Activated effector memory CD4-positive, alpha-beta T cell treated with anti-CD3 and anti-CD28 coated beads, Interleukin-2, amount 50 U/mL, for 16 hours (primary cell): Measurements from ENCODE around the gene KRTAP9-1.
"Not testable (repeated sequence)": the region's sequence is repeated elsewhere in the genome, so short reads cannot be mapped to it uniquely, and the experiment has no call there.

Experiments
- DNase-seq: peaks from one replicate; pipeline ENCODE4 v3.0.0-alpha.2; 2020

KRTAP9-1 gene

DNA sequence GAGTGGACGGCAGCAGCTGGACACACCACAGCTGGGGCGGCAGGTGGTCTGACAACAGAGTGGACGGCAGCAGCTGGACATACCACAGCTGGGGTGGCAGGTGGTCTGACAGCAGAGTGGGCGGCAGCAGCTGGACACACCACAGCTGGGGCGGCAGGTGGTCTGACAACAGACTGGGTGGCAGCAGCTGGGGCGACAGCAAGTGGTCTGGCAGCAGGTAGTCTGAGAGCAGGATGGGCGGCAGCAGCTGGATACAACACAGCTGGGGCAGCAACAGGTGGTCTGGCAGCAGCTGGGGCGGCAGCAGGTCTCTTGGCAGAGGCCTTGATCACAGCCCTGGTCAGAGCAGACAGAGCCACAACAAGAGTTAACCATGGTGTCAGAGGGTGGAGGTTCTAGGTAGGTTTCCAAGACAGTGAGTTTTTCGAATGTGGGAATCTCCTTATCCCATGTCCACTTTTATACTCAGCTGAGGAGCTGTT is 5.2 kb upstream of the KRTAP9-1 start, which contains the start of gene KRTAP4-1:
TSS of gene KRTAP4-1 (minus strand) at position 432 of the 482 bp plus-strand sequence. CDS start at position 375, 57 bp downstream.
- DNase-seq: no peak

DNA sequence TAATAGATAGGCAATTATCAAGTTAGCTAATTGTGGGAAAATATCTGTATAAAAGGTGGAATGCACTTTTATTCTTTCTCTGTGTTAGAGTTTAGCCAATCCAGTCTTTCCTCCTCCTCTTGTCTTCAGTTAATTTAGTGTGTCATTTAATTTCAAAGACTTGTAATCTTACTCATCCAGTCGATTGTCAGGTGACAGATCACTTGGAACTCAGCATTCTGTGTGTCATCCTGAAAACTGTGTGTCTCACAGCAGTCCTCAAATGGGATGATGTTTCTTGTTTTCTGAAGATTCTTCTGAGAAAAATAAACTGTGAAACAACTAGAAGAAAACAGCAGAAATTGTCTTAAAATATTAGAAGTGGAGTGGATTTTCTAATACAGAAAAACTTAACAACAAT is 4.7 kb upstream of the KRTAP9-1 start:
- DNase-seq: no peak

DNA sequence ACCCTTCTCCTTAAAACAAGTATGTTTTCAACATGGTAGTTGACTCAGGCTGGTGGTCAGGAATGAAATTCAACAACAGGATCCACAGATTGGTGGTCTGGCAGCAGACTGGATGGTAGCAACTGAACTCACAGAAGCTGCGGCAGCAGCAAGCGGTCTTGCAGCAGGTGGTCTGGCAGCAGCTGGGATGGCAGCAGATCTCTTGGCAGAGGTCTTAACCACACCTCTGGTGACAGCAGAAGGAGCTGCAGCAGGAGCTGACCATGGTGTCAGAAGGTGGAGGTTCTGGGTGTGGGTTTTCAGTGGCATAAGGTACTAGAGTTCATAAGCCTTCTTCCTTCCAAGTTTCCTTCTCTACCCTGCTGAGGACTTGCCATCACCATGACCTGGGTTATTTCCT is 2.8 kb upstream of the KRTAP9-1 start:
- no peak for DNase-seq

DNA sequence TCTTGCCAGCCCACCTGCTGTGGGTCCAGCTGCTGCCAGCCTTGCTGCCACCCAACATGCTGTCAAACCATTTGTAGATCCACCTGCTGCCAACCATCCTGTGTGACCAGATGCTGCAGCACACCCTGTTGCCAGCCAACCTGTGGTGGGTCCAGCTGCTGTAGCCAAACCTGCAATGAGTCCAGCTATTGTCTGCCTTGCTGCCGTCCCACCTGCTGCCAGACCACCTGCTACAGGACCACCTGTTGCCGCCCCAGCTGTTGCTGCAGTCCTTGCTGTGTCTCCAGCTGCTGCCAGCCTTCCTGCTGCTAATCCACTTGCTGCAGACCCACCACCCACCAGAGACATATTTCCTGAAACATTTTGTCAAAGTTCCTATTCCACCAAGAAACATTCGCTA is 641 bp downstream of the KRTAP9-1 start:
- no peak for DNase-seq

DNA sequence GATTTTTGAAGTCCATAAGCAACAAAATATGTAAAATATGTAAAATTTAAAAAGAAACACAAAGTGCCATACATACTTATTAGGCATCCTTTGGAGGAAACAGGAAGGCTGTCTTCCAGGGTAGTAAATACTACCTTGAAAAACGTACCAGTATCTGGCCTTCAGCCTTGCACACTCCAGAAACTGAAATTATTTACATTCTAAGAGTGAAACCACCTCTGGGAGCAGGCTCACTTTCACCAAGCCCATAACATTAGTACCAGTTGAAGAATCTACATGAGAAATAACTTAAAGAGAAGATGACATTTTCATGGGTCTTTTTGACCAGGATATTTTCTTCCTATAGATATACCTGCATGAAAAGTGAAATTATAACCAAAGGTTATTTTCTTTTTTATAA is 6.4 kb downstream of the KRTAP9-1 start:
- no peak for DNase-seq

DNA sequence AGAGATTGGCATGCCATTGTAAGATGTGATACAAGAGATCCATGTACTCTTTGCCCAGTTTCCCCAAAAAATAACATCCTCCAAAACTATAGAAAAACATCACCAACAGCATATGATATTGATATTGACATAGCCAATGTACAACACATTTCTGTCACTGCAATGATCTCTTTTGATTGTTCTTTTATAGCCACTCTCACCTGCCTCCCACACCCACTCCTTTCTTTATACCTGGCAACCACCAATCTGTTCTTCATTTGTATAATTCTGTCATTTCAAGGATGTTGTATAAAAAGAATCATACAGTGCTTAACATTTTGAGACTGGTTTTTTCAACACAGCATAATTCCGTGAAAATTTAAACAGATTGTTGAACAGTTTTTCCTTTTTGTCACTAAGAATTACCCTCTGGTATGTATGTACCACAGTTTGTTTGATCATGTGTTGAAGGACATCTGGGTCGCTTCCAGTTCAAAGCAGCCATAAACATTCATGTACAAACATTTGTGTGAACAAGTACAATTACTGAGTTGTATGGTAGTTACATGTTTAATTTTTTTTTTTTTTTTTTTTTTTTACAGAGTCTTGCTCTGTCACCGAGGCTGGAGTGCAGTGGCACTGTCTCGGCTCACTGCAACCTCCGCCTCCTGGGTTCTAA is 9.9 kb downstream of the KRTAP9-1 start:
- DNase-seq: no peak

DNA sequence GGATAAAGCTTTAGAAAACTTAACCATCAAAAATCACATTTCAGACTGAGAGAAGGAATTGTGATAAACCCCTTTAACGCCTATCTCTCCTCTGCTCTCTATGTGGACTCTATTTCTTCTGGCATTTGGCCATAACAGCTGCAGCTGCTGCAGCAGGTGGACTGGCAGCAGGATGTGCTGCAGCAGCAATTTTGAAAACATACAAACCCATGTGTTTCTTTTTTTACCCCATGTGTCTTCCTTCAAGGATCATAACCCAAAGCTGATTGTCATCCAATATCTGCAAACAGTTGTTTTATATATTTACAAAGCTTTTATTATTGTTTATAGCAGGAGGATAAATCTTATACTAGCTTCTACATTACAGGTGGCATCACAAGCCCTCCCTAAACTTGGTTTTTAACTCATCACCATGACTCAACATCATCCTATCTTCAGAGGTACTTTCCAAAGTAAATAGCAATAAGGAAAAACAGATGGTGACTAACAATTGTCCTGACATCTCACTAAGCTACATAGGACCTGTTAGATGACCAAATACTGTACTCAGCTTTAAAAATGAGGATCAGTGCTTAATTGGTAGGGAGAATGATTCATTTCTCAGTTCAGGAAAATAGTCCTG is 22.3 kb downstream of the KRTAP9-1 start:
- no peak for DNase-seq

DNA sequence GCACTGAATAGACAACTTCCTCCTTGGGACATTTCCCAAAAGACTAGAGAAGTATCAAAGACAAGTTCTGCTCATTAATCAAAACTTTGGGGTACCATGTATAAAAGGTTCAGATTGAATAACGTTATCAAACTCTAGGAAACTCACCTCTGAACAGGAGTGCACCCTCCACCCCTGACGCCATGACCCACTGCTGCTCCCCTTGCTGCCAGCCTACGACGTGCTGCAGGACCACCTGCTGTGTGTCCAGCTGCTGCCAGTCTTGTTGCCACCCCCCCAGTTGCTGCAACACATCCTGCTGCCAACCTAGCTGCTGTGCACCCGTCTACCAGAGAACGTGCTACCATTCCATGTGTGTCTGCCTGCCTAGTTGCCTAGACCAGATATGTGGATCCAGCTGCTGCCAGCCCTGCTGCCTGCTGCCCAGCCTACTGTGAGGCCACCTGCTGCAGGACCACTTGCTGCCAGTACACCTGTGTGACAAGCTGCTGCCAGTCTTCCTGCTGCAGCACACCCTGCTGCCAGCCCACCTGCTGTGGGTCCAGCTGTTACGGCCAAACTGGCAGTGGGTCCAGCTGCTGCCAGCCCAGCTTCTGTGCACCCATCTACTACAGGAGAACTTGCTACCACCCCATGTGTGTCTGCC is 23.0 kb downstream of the KRTAP9-1 start:
- DNase-seq: no peak

DNA sequence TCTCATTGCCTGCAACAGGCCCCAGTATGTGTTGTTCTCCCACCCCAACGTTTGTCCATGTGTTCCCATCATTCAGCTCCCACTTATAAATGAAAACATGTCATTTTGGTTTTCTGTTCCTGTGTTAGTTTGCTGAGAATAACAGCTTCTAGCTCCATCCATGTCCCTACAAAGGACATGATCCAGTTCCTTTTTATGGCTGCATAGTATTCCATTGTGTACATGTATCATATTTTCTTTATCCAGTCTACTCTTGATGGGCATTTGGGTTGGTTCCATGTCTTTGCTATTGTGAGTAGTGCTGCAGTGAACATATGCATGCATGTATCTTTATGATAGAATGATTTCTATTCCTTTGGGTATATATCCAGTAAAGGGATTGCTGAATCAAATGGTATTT is 26.0 kb downstream of the KRTAP9-1 start:
- no peak for DNase-seq

DNA sequence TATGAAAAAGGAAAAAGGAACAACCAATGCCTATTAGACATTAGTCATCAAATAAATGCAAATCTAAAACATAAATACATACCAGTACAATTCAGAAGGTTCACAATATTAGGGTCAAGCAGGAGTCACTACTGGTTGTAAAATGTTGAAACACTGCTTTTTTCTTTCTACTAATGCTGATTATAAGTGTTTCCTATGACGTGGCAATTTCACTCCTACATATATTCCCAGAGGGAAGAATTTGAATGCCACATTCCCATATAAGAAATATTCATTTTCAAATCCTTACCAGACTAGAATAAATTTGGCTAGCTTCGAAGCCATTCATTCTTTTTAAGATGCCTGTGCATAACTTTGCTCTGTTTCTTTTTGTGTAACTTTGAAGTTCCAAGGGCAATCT is 34.1 kb downstream of the KRTAP9-1 start:
- DNase-seq: no peak

DNA sequence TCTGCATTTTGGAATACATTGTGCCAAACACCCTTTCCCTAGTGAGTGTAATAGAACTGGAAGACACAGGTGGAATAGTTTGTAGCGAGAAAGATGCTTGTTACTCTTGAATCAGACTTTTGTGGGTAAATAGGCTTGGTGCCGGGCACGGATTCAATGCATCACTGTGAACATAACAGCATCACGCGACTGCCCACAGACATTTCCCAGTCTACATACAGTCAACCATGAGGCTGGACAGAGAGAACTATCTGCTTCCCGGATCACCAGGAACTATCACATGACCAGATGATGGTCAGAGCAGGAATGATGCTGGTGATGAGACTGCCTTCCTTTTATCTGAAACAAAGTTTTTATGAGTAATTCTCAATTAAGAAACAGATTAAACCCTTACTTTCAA is 36.4 kb downstream of the KRTAP9-1 start:
- no peak for DNase-seq

DNA sequence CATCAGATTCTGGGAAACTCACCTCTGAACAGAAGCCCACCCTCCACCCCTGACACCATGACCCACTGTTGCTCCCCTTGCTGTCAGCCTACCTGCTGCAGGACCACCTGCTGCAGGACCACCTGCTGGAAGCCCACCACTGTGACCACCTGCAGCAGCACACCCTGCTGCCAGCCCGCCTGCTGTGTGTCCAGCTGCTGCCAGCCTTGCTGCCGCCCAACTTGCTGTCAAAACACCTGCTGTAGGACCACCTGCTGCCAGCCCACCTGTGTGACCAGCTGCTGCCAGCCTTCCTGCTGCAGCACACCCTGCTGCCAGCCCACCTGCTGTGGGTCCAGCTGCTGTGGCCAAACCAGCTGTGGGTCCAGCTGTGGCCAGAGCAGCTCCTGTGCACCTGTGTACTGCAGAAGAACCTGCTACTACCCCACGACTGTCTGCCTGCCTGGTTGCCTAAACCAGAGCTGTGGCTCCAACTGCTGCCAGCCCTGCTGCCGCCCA is 37.0 kb downstream of the KRTAP9-1 start, which contains the start of gene KRTAP9-2:
TSS of gene KRTAP9-2 (plus strand) at position 51 of the 498 bp plus-strand sequence. CDS start at position 58, 7 bp downstream.
- not testable (repeated sequence) for DNase-seq

DNA sequence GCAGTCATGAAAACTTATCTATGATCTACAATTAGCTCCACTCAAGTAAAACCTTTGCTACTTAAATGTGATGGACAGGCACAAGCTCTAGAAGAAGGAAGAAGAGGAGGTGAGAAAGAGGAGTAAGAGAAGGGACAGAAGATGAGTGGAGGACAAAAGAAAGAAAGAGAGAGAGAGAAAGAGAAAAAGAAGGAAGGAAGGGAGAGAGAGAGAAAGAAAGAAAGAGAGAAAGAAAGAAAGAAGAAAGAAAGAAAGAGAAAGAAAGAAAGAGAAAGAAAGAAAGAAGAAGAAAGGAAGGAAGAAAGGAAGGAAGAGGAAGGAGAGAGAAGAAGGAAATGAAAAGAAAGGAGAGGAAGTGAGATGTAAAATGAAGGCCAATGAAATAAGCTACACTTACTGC is 40.4 kb downstream of the KRTAP9-1 start:
- no peak for DNase-seq

DNA sequence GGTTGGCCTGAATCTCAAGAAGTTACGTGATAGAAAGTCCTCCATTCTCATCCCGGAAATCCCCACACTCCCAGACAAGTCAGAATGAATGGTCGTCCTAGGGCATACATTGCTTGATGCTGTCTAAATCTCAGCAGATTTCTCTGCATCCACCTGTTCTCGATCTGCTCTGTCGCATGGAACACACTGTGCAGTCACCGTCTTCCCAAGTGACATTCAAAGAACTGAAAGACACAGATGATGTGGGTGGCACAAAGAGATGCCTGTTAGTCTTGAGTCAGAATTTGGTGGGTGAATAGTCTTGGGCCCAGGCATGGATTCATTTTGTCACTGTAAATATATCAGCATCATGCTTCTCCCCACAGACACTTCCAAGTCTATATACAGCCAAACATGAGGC is 42.0 kb downstream of the KRTAP9-1 start:
- no peak for DNase-seq

DNA sequence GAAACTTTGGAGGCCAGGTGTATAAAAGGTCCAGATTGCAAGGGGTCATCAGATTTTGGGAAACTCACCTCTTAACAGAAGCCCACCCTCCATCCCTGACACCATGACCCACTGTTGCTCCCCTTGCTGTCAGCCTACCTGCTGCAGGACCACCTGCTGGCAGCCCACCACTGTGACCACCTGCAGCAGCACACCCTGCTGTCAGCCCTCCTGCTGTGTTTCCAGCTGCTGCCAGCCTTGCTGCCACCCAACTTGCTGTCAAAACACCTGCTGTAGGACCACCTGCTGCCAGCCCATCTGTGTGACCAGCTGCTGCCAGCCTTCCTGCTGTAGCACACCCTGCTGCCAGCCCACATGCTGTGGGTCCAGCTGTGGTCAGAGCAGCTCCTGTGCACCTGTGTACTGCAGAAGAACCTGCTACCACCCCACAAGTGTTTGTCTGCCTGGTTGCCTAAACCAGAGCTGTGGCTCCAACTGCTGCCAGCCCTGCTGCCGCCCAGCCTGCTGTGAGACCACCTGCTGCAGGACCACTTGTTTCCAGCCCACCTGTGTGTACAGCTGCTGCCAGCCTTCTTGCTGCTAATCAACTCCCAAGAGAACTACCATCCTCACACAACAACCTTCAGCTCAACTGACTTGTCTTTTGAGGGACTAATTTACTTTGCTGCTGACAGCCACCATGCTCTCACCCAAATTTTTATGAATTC is 42.9 kb downstream of the KRTAP9-1 start, which contains the start of gene KRTAP9-3:
TSS of gene KRTAP9-3 (plus strand) at position 51 of the 707 bp plus-strand sequence. CDS start at position 104, 53 bp downstream.
- not testable (repeated sequence) for DNase-seq

DNA sequence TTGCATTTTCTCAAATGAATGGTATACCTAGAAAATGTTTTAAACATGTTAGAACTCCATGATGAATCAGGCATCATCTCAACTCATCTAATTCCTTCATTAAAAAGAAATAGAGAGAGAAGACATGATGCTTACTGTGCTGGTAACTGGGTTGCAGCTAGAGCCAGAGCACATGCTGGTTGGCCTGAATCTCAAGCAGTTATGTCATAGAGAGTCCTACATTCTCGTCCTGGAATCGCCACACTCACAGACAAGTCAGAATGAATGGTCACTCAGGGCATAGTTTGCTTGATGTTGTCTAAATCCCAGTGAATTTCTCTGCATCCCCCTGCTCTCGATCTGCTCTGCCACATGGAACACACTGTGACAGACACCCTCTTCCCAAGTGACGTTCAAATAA is 47.4 kb downstream of the KRTAP9-1 start:
- DNase-seq: not testable (repeated sequence)

DNA sequence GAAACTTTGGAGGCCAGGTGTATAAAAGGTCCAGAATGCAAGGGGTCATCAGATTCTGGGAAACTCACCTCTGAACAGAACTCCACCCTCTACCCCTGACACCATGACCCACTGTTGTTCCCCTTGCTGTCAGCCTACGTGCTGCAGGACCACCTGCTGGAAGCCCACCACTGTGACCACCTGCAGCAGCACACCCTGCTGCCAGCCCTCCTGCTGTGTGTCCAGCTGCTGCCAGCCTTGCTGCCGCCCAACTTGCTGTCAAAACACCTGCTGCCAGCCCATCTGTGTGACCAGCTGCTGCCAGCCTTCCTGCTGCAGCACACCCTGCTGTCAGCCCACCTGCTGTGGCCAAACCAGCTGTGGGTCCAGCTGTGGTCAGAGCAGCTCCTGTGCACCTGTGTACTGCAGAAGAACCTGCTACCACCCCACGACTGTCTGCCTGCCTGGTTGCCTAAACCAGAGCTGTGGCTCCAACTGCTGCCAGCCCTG is 48.3 kb downstream of the KRTAP9-1 start, which contains the start of gene KRTAP9-8:
TSS of gene KRTAP9-8 (plus strand) at position 51 of the 489 bp plus-strand sequence. CDS start at position 104, 53 bp downstream.
- DNase-seq: not testable (repeated sequence)
